Esophagus muscularis mucosa (tissue), 4 donors: ENCODE data around the gene TMEM140.

Experiments used
- CTCF ChIP-seq, 3 experiments: fragments of 200-600 bp in 2 of 3; fragments of 450-650 bp in 1 of 3; sonication (generic) in 2 of 3; IDR thresholded peaks; one replicate each; pipeline ENCODE4 v1.5.1; 2017 to 2019; ENCODE audit warnings: antibody characterized with exemption in 3 of 3, mild to moderate bottlenecking in 2 of 3, moderate library complexity in 1 of 3
- EP300 ChIP-seq: sonication (generic); formaldehyde crosslinking; IDR thresholded peaks from one replicate; pipeline ENCODE4 v1.6.1; 2017; ENCODE audit warnings: antibody characterized with exemption
- POLR2A ChIP-seq: fragments of 450-650 bp; IDR thresholded peaks from one replicate; pipeline ENCODE4 v1.6.1; 2017; ENCODE audit warnings: antibody characterized with exemption, moderate library complexity, mild to moderate bottlenecking, low read depth
- POLR2AphosphoS5 ChIP-seq, 2 donors: sonication (generic); formaldehyde crosslinking; IDR thresholded peaks; one replicate each; pipeline ENCODE4 v1.6.1; 2017; ENCODE audit warnings: antibody characterized with exemption in 2 of 2

GRCh38 chr7:135121868-135122267, 26.0 kb upstream of the TMEM140 start:
- TF ChIP-seq CTCF (IDR thresholded peaks at IDR 0.05): no peak
- no peak for TF ChIP-seq POLR2A
- TF ChIP-seq EP300: no peak
- TF ChIP-seq POLR2AphosphoS5 (IDR thresholded peaks at IDR 0.05): no peak
